ENCODE data around the gene ZFYVE16.

Gene ZFYVE16

GRCh38 chr5:80516826-80517225 lies 109.0 kb downstream of the ZFYVE16 start (continued):
- TF ChIP-seq TSHZ1 (tag by site-specific recombination; IDR thresholded peaks at IDR 0.05; ENCODE audit: borderline replicate concordance) (no peak), ZNF184 (tag by site-specific recombination; IDR thresholded peaks at IDR 0.05) (no peak), ZNF660 (tag by site-specific recombination; IDR thresholded peaks at IDR 0.05) (no peak), ZNF670 (tag by site-specific recombination; IDR thresholded peaks at IDR 0.05; ENCODE audit: low read depth) (no peak), ZNF747 (tag by site-specific recombination; IDR thresholded peaks at IDR 0.05) (no peak), OSR2 (tag by site-specific recombination; IDR thresholded peaks at IDR 0.05) (no peak), ZEB2 (tag by site-specific recombination; IDR thresholded peaks at IDR 0.05) (no peak), SCRT1 (tag by site-specific recombination; IDR thresholded peaks at IDR 0.05; ENCODE audit: borderline replicate concordance) (peak; percentile 83), ZNF600 (tag by site-specific recombination; IDR thresholded peaks at IDR 0.05) (peak; percentile 80), ZNF366 (tag by site-specific recombination; conservative IDR thresholded peaks at IDR 0.05) (no peak), ZSCAN30 (tag by site-specific recombination; IDR thresholded peaks at IDR 0.05) (no peak), ZNF580 (tag by site-specific recombination; IDR thresholded peaks at IDR 0.05) (no peak), ZNF423 (tag by site-specific recombination; IDR thresholded peaks at IDR 0.05) (no peak), ZFP3 (tag by site-specific recombination; IDR thresholded peaks at IDR 0.05; ENCODE audit: low read depth) (no peak), ZXDB (tag by site-specific recombination; IDR thresholded peaks at IDR 0.05) (peak; percentile 36; the same call in 1 of the 2 replicates), ZNF19 (tag by site-specific recombination; IDR thresholded peaks at IDR 0.05; ENCODE audit: low read depth) (no peak), PRDM1 (tag by site-specific recombination; IDR thresholded peaks at IDR 0.05) (peak; percentile 52), ZNF221 (tag by site-specific recombination; IDR thresholded peaks at IDR 0.05; ENCODE audit: borderline replicate concordance) (no peak), ZBTB1 (tag by site-specific recombination; IDR thresholded peaks at IDR 0.05) (no peak), ZNF157 (tag by site-specific recombination; IDR thresholded peaks at IDR 0.05) (no peak), ZNF501 (tag by site-specific recombination; IDR thresholded peaks at IDR 0.05) (0 out of 2 replicates have a peak, but pooled peaks have one; percentile 47), SCRT2 (tag by site-specific recombination; IDR thresholded peaks at IDR 0.05) (peak; percentile 94), ZNF354C (tag by site-specific recombination; IDR thresholded peaks at IDR 0.05; ENCODE audit: borderline replicate concordance, low read depth) (no peak), ZNF112 (tag by site-specific recombination; IDR thresholded peaks at IDR 0.05) (no peak), ELK4 (IDR thresholded peaks at IDR 0.05; ENCODE audit: borderline replicate concordance, low read depth, low read length) (no peak), ZBTB8A (tag by site-specific recombination; IDR thresholded peaks at IDR 0.05) (no peak)

Data from HEK293 (cell line).